ENCODE data around the gene TRIM4. TPM values are rescaled to one million over a fixed set of nuclear protein-coding genes. Genes with fewer than 3 reads are reported as not detected.

The TRIM4 gene
- polyA plus RNA-seq, 3 donors, result 10.8 to 17.9 (median 12.5) TPM

DNA sequence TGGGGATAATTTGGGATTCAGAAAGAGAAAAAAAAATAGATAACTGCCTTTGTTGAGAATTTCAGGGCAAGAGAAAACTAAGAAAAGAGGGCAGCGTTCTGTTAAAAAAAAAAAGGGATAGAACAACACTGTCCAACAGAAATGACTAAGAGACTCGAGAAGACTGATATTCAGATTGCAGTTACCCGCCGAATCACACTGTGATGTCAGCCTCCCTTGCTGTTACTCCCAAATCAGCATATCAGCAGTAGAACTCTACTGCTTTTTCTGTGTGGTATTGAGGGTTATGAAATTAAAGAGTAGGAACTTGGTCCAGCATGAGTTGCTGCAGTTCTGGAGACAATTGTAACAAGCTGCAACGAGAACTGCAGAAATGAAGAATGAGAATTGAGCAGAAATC, 8.2 kb upstream of the TRIM4 start:
- H3K4me2 ChIP-seq (replicated peaks; ENCODE audit: extremely low read depth, low read length, poor library complexity, severe bottlenecking), result no peak overlapping the region
- H3K27ac Mint-ChIP-seq, result no peak overlapping the region
- no peak overlapping the region for H3K27ac ChIP-seq (ENCODE audit: low read depth in 1 of 2, low read length in 2 of 2)

DNA sequence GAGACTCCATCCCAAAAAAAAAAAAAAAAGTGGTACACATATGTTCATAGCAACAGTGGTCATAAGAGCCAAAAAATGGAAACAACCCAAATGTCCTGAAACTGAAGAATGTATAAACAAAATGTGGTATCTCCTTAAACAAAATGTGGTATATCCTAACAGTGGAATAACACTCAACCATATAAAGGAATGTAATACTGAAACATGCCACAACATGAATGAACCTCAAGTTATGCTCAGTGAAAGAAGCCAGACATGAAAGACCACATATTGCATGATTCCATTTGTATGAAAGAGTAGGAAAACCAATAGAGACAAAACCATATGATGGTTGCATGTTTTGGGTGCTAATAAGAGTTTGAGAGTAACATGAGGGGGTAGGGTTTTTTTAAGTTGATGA, 7.0 kb upstream of the TRIM4 start:
- no peak overlapping the region for H2AFZ ChIP-seq (ENCODE audit: insufficient read depth, low read depth, low read length, poor library complexity, severe bottlenecking)
- H3K9me3 ChIP-seq (replicated peaks in 1 of 2; ENCODE audit: control insufficient read depth in 1 of 2, insufficient read depth in 1 of 2, low read length in 2 of 2), result no peaks in the 10 kb centered on the region
- H3K4me3 ChIP-seq (replicated peaks in 1 of 3; ENCODE audit: low read depth in 2 of 3, low read length in 3 of 3), result no peak overlapping the region
- H3K79me2 ChIP-seq (ENCODE audit: insufficient read depth, low read length), result no peaks in the 10 kb centered on the region
- no peak overlapping the region for H3K9ac ChIP-seq (ENCODE audit: insufficient read depth, low read length, poor library complexity, severe bottlenecking)
- H3K36me3 ChIP-seq (replicated peaks in 1 of 2; ENCODE audit: control insufficient read depth in 1 of 2, insufficient read depth in 2 of 2, low read length in 2 of 2), result no peaks in the 10 kb centered on the region
- peaks cover 8% of the 10 kb centered on the region in 2 donors for H3K4me1 ChIP-seq (ENCODE audit: control insufficient read depth in 1 of 2, insufficient read depth in 2 of 2, low read length in 2 of 2)
- Mint-ChIP-seq H3K4me3 (peak overlapping the region in 1 of 2 donors; percentile 43), H3K36me3 (peaks cover 5 to 9% of the 10 kb centered on the region in 2 donors), H3K9me3 (peaks cover 0 to 1% (median 0%) of the 10 kb centered on the region in 7 donors), H3K27ac (peak overlapping the region in 1 of 7 donors; percentile 70), H3K4me1 (peaks cover 10% of the 10 kb centered on the region), H3K27me3 (ENCODE audit: low read depth in 3 of 3) (peaks cover 24 to 35% (median 30%) of the 10 kb centered on the region in 3 donors)
- TF ChIP-seq, protein P1, sequence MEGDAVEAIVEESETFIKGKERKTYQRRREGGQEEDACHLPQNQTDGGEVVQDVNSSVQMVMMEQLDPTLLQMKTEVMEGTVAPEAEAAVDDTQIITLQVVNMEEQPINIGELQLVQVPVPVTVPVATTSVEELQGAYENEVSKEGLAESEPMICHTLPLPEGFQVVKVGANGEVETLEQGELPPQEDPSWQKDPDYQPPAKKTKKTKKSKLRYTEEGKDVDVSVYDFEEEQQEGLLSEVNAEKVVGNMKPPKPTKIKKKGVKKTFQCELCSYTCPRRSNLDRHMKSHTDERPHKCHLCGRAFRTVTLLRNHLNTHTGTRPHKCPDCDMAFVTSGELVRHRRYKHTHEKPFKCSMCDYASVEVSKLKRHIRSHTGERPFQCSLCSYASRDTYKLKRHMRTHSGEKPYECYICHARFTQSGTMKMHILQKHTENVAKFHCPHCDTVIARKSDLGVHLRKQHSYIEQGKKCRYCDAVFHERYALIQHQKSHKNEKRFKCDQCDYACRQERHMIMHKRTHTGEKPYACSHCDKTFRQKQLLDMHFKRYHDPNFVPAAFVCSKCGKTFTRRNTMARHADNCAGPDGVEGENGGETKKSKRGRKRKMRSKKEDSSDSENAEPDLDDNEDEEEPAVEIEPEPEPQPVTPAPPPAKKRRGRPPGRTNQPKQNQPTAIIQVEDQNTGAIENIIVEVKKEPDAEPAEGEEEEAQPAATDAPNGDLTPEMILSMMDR (IDR thresholded peaks at IDR 0.05), result no peak
- H4K20me1 ChIP-seq (ENCODE audit: insufficient read depth, low read length), result no peaks in the 10 kb centered on the region
- H3K27ac ChIP-seq (ENCODE audit: low read depth in 1 of 2, low read length in 2 of 2), result no peak overlapping the region
- no peak overlapping the region for H3K4me2 ChIP-seq (replicated peaks; ENCODE audit: extremely low read depth, low read length, poor library complexity, severe bottlenecking)
- peaks cover 24 to 26% of the 10 kb centered on the region in 2 donors for H3K27me3 ChIP-seq (ENCODE audit: control insufficient read depth in 2 of 2, insufficient read depth in 2 of 2, low read length in 2 of 2)
- intact Hi-C loops (cut with micrococcal nuclease), result no loop called here
- no peak for DNase-seq

More for the DNA sequence above, 8.2 kb upstream of the TRIM4 start:
- Histone ChIP-seq H3K36me3 (replicated peaks in 1 of 2; ENCODE audit: control insufficient read depth in 1 of 2, insufficient read depth in 2 of 2, low read length in 2 of 2) (no peaks in the 10 kb centered on the region), H2AFZ (ENCODE audit: insufficient read depth, low read depth, low read length, poor library complexity, severe bottlenecking) (peak overlapping the region; percentile 38), H4K20me1 (ENCODE audit: insufficient read depth, low read length) (no peaks in the 10 kb centered on the region), H3K4me1 (ENCODE audit: control insufficient read depth in 1 of 2, insufficient read depth in 2 of 2, low read length in 2 of 2) (peaks cover 8% of the 10 kb centered on the region in 2 donors), H3K79me2 (ENCODE audit: insufficient read depth, low read length) (no peaks in the 10 kb centered on the region), H3K9me3 (replicated peaks in 1 of 2; ENCODE audit: control insufficient read depth in 1 of 2, insufficient read depth in 1 of 2, low read length in 2 of 2) (no peaks in the 10 kb centered on the region), H3K4me3 (replicated peaks in 1 of 3; ENCODE audit: low read depth in 2 of 3, low read length in 3 of 3) (no peak overlapping the region), H3K9ac (ENCODE audit: insufficient read depth, low read length, poor library complexity, severe bottlenecking) (no peak overlapping the region), H3K27me3 (ENCODE audit: control insufficient read depth in 2 of 2, insufficient read depth in 2 of 2, low read length in 2 of 2) (peaks cover 24 to 26% of the 10 kb centered on the region in 2 donors)
- Mint-ChIP-seq H3K4me1 (peaks cover 10% of the 10 kb centered on the region), H3K9me3 (peaks cover 0 to 1% (median 0%) of the 10 kb centered on the region in 7 donors), H3K36me3 (no peaks in the 10 kb centered on the region), H3K27me3 (ENCODE audit: low read depth in 3 of 3) (peaks cover 22 to 35% (median 28%) of the 10 kb centered on the region in 3 donors), H3K4me3 (no peak overlapping the region)
- intact Hi-C loops (cut with micrococcal nuclease), result no loop called here
- TF ChIP-seq, protein P1 (IDR thresholded peaks at IDR 0.05), result no peak
- WGBS (ENCODE audit: insufficient coverage), result 100% methylated on average over 2 of the region's 5 CpGs
- no peak for DNase-seq
